Trophoblast cell (in vitro differentiated cells and primary cell): Measurements from ENCODE around the gene UCK1.

Source experiments
- DNase-seq, 2 donors: peaks; one replicate each; pipeline ENCODE4 v3.0.0-alpha.2; 2016
- H2AFZ ChIP-seq: 2 replicates; pipeline ENCODE4 v1.6.1; 2013; ENCODE audit warnings: low read length, moderate library complexity, mild to moderate bottlenecking; ENCODE audit not compliant: insufficient read depth, poor library complexity
- H2AK5ac ChIP-seq: 2 replicates; pipeline ENCODE4 v1.6.1; 2013; ENCODE audit warnings: mild to moderate bottlenecking, low read length
- H2BK120ac ChIP-seq: 2 replicates; pipeline ENCODE4 v1.6.1; 2013; ENCODE audit warnings: low read length, mild to moderate bottlenecking, moderate library complexity; ENCODE audit not compliant: insufficient read depth, poor library complexity
- H2BK12ac ChIP-seq: 2 replicates; pipeline ENCODE4 v1.6.1; 2013; ENCODE audit warnings: mild to moderate bottlenecking, low read length, moderate library complexity
- H2BK5ac ChIP-seq: 2 replicates; pipeline ENCODE4 v1.6.1; 2013; ENCODE audit warnings: low read length, low read depth, moderate library complexity, mild to moderate bottlenecking; ENCODE audit not compliant: poor library complexity
- H3K14ac ChIP-seq: 2 replicates; pipeline ENCODE4 v1.6.1; 2013; ENCODE audit warnings: mild to moderate bottlenecking, low read length
- H3K18ac ChIP-seq: 2 replicates; pipeline ENCODE4 v1.6.1; 2013; ENCODE audit warnings: mild to moderate bottlenecking, low read length
- H3K23ac ChIP-seq: 2 replicates; pipeline ENCODE4 v1.6.1; 2013; ENCODE audit warnings: low read length
- H3K27ac ChIP-seq: 2 replicates; pipeline ENCODE4 v1.5.1; 2013; ENCODE audit warnings: low read depth, mild to moderate bottlenecking, inconsistent platforms, low read length, moderate library complexity
- H3K27me3 ChIP-seq: 2 replicates; pipeline ENCODE4 v1.6.1; 2013; ENCODE audit warnings: inconsistent platforms, mild to moderate bottlenecking, low read length, moderate library complexity; ENCODE audit not compliant: insufficient read depth
- H3K36me3 ChIP-seq, 2 experiments: 1 replicate in 1 of 2; 2 replicates in 1 of 2; pipeline ENCODE4 v1.6.1; 2013; ENCODE audit warnings: low read length in 2 of 2, mild to moderate bottlenecking in 2 of 2, moderate library complexity in 1 of 2; ENCODE audit not compliant: insufficient read depth in 2 of 2, control insufficient read depth in 1 of 2
- H3K4ac ChIP-seq: 2 replicates; pipeline ENCODE4 v1.6.1; 2013; ENCODE audit warnings: low read depth, mild to moderate bottlenecking, low read length, moderate library complexity
- H3K4me1 ChIP-seq, 2 experiments: 1 replicate in 1 of 2; 2 replicates in 1 of 2; pipeline ENCODE4 v1.6.1; 2013; ENCODE audit warnings: low read length in 2 of 2, mild to moderate bottlenecking in 2 of 2, moderate library complexity in 1 of 2; ENCODE audit not compliant: insufficient read depth in 2 of 2, control insufficient read depth in 1 of 2
- H3K4me2 ChIP-seq: 2 replicates; pipeline ENCODE4 v1.6.1; 2013; ENCODE audit warnings: inconsistent platforms, mild to moderate bottlenecking, low read length, moderate library complexity
- H3K4me3 ChIP-seq: 2 replicates; pipeline ENCODE4 v1.5.1; 2013; ENCODE audit warnings: mild to moderate bottlenecking, low read depth, low read length, inconsistent platforms
- H3K79me1 ChIP-seq: one replicate; pipeline ENCODE4 v1.6.1; 2013; ENCODE audit warnings: low read length
- H3K79me2 ChIP-seq: 2 replicates; pipeline ENCODE4 v1.6.1; 2013; ENCODE audit warnings: low read length, mild to moderate bottlenecking; ENCODE audit not compliant: control insufficient read depth, insufficient read depth, poor library complexity
- H3K9ac ChIP-seq: 2 replicates; pipeline ENCODE4 v1.6.1; 2013; ENCODE audit warnings: mild to moderate bottlenecking, low read length
- H3K9me3 ChIP-seq: 2 replicates; pipeline ENCODE4 v1.6.1; 2013; ENCODE audit warnings: low read depth, mild to moderate bottlenecking, control low read depth, inconsistent platforms, low read length; ENCODE audit not compliant: insufficient read depth
- H4K12ac ChIP-seq: 2 replicates; pipeline ENCODE4 v1.6.1; 2013; ENCODE audit warnings: low read depth, mild to moderate bottlenecking, low read length, moderate library complexity
- H4K8ac ChIP-seq: 2 replicates; pipeline ENCODE4 v1.6.1; 2013; ENCODE audit warnings: low read depth, mild to moderate bottlenecking, low read length, moderate library complexity
- H4K91ac ChIP-seq: one replicate; pipeline ENCODE4 v1.6.1; 2013; ENCODE audit warnings: low read depth, mild to moderate bottlenecking, low read length, moderate library complexity
- WGBS: extraction: QIAGEN DNeasy Blood & Tissue Kit; methylation state at CpG from one replicate; pipeline ENCODE4 v1.1.7; 2013; ENCODE audit warnings: missing lambda C conversion rate; ENCODE audit not compliant: insufficient read length, insufficient coverage; ENCODE audit errors: extremely low coverage; 5-methylcytosine and 5-hydroxymethylcytosine counted together

The UCK1 gene

GRCh38 chr9:131522257-131523085 lies 8.6 kb downstream of the UCK1 start:
- Histone ChIP-seq H2AK5ac (no peak overlapping the region), H3K79me2 (no peaks in the 10 kb centered on the region), H4K12ac (no peak overlapping the region), H3K4me3 (no peak overlapping the region), H3K9ac (no peak overlapping the region), H2BK120ac (no peak overlapping the region), H4K91ac (no peak overlapping the region), H4K8ac (no peak overlapping the region), H2AFZ (no peak overlapping the region), H3K9me3 (peaks cover 9% of the 10 kb centered on the region), H3K18ac (no peak overlapping the region), H3K79me1 (peaks cover 3% of the 10 kb centered on the region), H3K4me1 (peaks cover 6 to 9% of the 10 kb centered on the region in 2 experiments), H3K4ac (no peak overlapping the region), H3K27me3 (no peaks in the 10 kb centered on the region), H3K23ac (no peak overlapping the region), H3K36me3 (peaks cover 89 to 94% of the 10 kb centered on the region in 2 experiments), H3K14ac (no peak overlapping the region), H2BK12ac (no peak overlapping the region), H3K4me2 (no peak overlapping the region), H3K27ac (no peak overlapping the region), H2BK5ac (no peak overlapping the region)
- WGBS: no CpG with 5 or more reads among the region's 29 CpGs
- no peak for DNase-seq

- H3K4me2 ChIP-seq: no peak overlapping the region
Measured at GRCh38 chr9:131521822-131522221, 9.2 kb downstream of the UCK1 start.

DNA sequence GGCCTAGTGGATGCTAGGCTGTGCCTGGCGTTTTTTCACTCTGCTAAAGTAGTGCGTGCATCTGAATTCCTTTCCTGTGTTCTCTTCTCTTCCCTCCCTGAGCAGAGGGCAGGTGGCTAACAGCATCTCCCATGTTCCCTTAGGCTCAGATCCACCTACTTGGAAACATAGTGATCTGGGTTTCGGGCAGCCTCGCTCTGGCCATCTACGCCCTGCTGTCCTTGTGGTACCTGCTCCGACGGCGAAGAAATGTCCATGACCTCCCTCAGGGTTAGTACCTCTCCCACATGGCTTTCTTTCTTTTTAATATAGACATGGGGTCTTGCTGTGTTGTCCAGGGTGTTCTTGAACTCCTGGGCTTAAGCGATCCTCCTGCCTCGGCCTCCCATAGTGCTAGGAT lies 9.9 kb downstream of the UCK1 start:
- H4K91ac ChIP-seq: no peak overlapping the region
- no peak overlapping the region for H2BK5ac ChIP-seq
- no peak overlapping the region for H3K4me2 ChIP-seq
- no peak overlapping the region for H3K18ac ChIP-seq
- peaks cover 6 to 9% of the 10 kb centered on the region in 2 experiments for H3K4me1 ChIP-seq
- H3K23ac ChIP-seq: no peak overlapping the region
- H2AFZ ChIP-seq: no peak overlapping the region
- DNase-seq: no peak
- H2BK12ac ChIP-seq: no peak overlapping the region
- no CpG with 5 or more reads among the region's 10 CpGs for WGBS
- peaks cover 3% of the 10 kb centered on the region for H3K79me1 ChIP-seq
- no peak overlapping the region for H3K14ac ChIP-seq
- no peak overlapping the region for H2AK5ac ChIP-seq
- H3K79me2 ChIP-seq: no peaks in the 10 kb centered on the region
- H3K27me3 ChIP-seq: no peaks in the 10 kb centered on the region
- no peak overlapping the region for H3K4me3 ChIP-seq
- H3K36me3 ChIP-seq: peaks cover 89 to 96% of the 10 kb centered on the region in 2 experiments
- H3K27ac ChIP-seq: no peak overlapping the region
- no peak overlapping the region for H3K4ac ChIP-seq
- peaks cover 10% of the 10 kb centered on the region for H3K9me3 ChIP-seq
- H4K12ac ChIP-seq: no peak overlapping the region
- no peak overlapping the region for H4K8ac ChIP-seq
- H2BK120ac ChIP-seq: no peak overlapping the region
- no peak overlapping the region for H3K9ac ChIP-seq

More at GRCh38 chr9:131521822-131522221, 9.2 kb downstream of the UCK1 start:
- H3K4me3 ChIP-seq: no peak overlapping the region
- H2AK5ac ChIP-seq: no peak overlapping the region
- H3K23ac ChIP-seq: no peak overlapping the region
- no CpG with 5 or more reads among the region's 13 CpGs for WGBS
- H4K12ac ChIP-seq: no peak overlapping the region
- no peak for DNase-seq
- H4K91ac ChIP-seq: no peak overlapping the region
- no peak overlapping the region for H3K4ac ChIP-seq
- H2BK12ac ChIP-seq: no peak overlapping the region
- no peak overlapping the region for H2BK5ac ChIP-seq
- peaks cover 6 to 9% of the 10 kb centered on the region in 2 experiments for H3K4me1 ChIP-seq
- H4K8ac ChIP-seq: no peak overlapping the region
- H3K9ac ChIP-seq: no peak overlapping the region
- H2AFZ ChIP-seq: no peak overlapping the region
- peaks cover 3% of the 10 kb centered on the region for H3K79me1 ChIP-seq
- no peak overlapping the region for H3K27ac ChIP-seq
- H2BK120ac ChIP-seq: no peak overlapping the region
- H3K36me3 ChIP-seq: peaks cover 90 to 96% of the 10 kb centered on the region in 2 experiments
- no peaks in the 10 kb centered on the region for H3K79me2 ChIP-seq
- no peaks in the 10 kb centered on the region for H3K27me3 ChIP-seq
- H3K14ac ChIP-seq: no peak overlapping the region
- no peak overlapping the region for H3K18ac ChIP-seq
- peaks cover 9% of the 10 kb centered on the region for H3K9me3 ChIP-seq

DNA sequence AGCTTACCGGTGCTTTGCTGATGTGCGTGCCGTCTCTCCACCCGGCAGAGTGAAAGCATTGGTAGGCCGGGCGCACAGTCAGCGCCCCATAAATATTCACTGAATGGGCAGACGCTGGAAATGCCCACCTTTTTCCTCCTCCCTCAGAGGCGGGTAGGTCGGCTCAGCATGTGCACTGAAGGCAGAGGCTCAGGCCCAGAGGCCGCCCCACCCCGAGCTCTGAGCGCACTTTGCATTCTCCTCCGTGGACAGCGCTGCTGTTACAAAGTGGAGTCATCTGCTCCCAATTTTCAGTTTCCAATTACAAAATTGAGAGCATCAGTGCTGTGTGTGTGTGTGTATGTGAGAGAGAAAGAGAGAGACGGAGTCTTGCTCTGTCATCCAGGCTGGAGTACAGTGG lies 10.6 kb downstream of the UCK1 start:
- Histone ChIP-seq H3K18ac (no peak overlapping the region), H3K4me1 (peaks cover 6 to 9% of the 10 kb centered on the region in 2 experiments), H3K36me3 (peaks cover 89 to 96% of the 10 kb centered on the region in 2 experiments), H3K27ac (no peak overlapping the region), H3K9ac (no peak overlapping the region), H2BK5ac (no peak overlapping the region), H2BK120ac (no peak overlapping the region), H2BK12ac (no peak overlapping the region), H4K8ac (no peak overlapping the region), H3K14ac (no peak overlapping the region), H3K79me1 (peaks cover 3% of the 10 kb centered on the region), H3K79me2 (no peaks in the 10 kb centered on the region), H3K4ac (no peak overlapping the region), H3K9me3 (peaks cover 12% of the 10 kb centered on the region), H3K27me3 (no peaks in the 10 kb centered on the region), H3K23ac (no peak overlapping the region), H3K4me3 (no peak overlapping the region), H2AFZ (no peak overlapping the region), H2AK5ac (no peak overlapping the region), H4K91ac (no peak overlapping the region), H3K4me2 (no peak overlapping the region), H4K12ac (no peak overlapping the region)
- WGBS: no CpG with 5 or more reads among the region's 16 CpGs
- no peak for DNase-seq
